Stimulated activated CD4-positive, alpha-beta T cell treated with anti-CD3 and anti-CD28 coated beads, Interleukin-4, amount 100 ng/mL, for 24 hours (primary cell): ENCODE data around the gene MPDZ.

ENCODE experiments used
- DNase-seq: peaks from one replicate; pipeline ENCODE4 v3.0.0-alpha.2; 2020

Gene MPDZ

GRCh38 chr9:13076616-13077015, 202.9 kb downstream of the MPDZ start:
- DNase-seq: no peak

- no peak for DNase-seq
Observed at GRCh38 chr9:13071921-13072320, 207.6 kb downstream of the MPDZ start.

DNA sequence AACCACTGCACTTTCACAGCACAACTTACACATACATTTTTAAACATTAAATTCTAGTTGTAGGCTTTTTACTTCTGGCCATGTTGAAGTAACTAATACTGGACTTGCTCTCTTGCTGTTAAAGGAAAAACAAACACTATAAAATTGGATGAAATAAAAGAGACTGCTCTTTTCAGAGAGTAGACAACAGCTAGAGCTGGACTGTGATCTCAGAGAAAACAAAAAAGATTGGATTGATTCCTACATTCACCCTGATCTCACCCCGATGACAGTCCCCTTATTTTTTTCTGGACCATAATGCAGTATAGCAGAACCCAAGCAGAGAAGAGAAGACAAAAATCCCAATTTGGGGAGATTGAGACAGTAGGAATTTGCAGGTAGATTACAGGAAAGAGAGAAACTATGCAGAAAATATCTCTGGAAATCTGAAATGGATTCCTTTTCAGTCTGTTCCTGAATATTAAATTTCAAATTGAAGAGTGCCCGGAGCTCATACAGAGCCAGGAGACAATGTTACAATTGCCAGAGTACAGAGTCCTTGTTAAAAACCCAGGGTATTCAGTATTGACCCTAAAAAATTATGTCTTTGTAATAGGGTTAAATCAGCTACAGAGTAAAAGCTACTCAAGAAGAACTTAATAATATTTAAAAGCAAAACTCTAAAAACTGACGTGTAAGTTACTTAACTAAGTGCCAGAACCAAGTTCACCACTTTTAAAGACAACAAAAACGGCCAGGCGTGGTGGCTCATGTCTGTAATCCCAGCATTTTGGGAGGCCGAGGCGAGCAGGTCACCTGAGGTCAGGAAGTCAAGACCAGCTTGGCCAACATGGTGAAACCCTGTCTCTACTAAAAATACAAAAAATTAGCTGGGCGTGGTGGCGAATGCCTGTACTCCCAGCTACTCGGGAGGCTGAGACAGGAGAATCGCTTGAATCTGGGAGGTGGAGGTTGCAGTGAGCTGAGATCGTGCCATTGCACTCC, 208.6 kb downstream of the MPDZ start:
- no peak for DNase-seq

- no peak for DNase-seq
Observed at GRCh38 chr9:13069498-13069897, 210.0 kb downstream of the MPDZ start.

- no peak for DNase-seq
Observed at GRCh38 chr9:13064676-13065075, 214.8 kb downstream of the MPDZ start.

GRCh38 chr9:13063880-13064459, 215.5 kb downstream of the MPDZ start:
- no peak for DNase-seq

- no peak for DNase-seq
Observed at GRCh38 chr9:13061390-13061789, 218.1 kb downstream of the MPDZ start.
